ENCODE results near the gene SMCHD1.
"Not testable (repeated sequence)": the region's sequence is repeated elsewhere in the genome, so short reads cannot be mapped to it uniquely, and the experiment has no call there.

SMCHD1 gene

DNA sequence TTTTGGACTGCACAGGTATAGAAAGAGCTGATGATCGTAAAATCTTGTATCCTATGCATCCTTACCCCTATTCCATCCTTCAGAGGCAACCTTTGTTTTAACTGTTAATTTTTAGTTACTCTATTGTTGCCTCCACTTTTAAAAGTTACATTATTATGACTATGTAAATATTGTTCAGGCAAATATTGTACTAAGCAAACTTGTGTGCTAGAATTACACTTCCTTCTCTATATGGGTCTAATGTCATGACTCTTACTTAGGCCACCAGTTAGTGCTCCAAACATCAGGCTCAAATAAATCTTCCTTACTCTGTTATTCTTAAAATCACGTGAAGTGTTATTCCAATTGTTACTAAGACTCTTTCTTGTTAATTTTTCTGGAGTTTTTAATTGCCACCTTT lies 143.8 kb downstream of the SMCHD1 start:
- ChIA-PET POLR2A (no interaction called here), CTCF (no interaction called here)
- peaks cover 21 to 58% (median 39%) of the 10 kb centered on the region in 4 experiments for H3K36me3 ChIP-seq (ENCODE audit: control insufficient read depth in 4 of 4, insufficient read depth in 4 of 4, low read length in 3 of 4)

GRCh38 chr18:2805970-2806943 lies 150.7 kb downstream of the SMCHD1 start:
- Histone ChIP-seq H3K36me3 (ENCODE audit: control insufficient read depth in 4 of 4, insufficient read depth in 4 of 4, low read length in 3 of 4) (peaks cover 6 to 23% (median 12%) of the 10 kb centered on the region in 4 experiments), H3K4me1 (ENCODE audit: control extremely low read depth in 1 of 4, control insufficient read depth in 4 of 4, insufficient read depth in 4 of 4, low read length in 3 of 4) (no peaks in the 10 kb centered on the region), H3K27me3 (replicated peaks in 2 of 5; ENCODE audit: control insufficient read depth in 4 of 5, insufficient read depth in 5 of 5, low read length in 4 of 5) (no peaks in the 10 kb centered on the region), H3K9me3 (ENCODE audit: control extremely low read depth in 1 of 5, control insufficient read depth in 4 of 5, insufficient read depth in 2 of 5, low read depth in 1 of 5, low read length in 4 of 5) (peaks cover 0 to 9% (median 4%) of the 10 kb centered on the region in 5 experiments), H3K27ac (ENCODE audit: insufficient read depth in 1 of 2, low read depth in 1 of 2, low read length in 2 of 2, poor library complexity in 1 of 2, severe bottlenecking in 2 of 2) (peak overlapping the region in 1 of 2 experiments; percentile 25), H3K4me3 (ENCODE audit: control insufficient read depth in 1 of 7, extremely low read depth in 1 of 7, insufficient read depth in 4 of 7, low read depth in 2 of 7, low read length in 6 of 7) (no peak overlapping the region)
- 100% methylated on average over 4 of the region's 8 CpGs for WGBS (ENCODE audit: insufficient coverage)
- ChIA-PET CTCF (interaction anchor here (0.8 to 1.8 kb wide), 4 partner anchors 23 to 103 kb away, joined by 3 to 4 read pairs (median 4); no protein-coding TSS in a partner anchor), POLR2A (no interaction called here)
- no peak for DNase-seq

More for the DNA sequence above, 143.8 kb downstream of the SMCHD1 start:
- DNase-seq = no peak
- WGBS (ENCODE audit: insufficient coverage) = no CpG with 5 or more reads among the region's 2 CpGs
- H3K9me3 ChIP-seq (ENCODE audit: control extremely low read depth in 1 of 5, control insufficient read depth in 4 of 5, insufficient read depth in 2 of 5, low read depth in 1 of 5, low read length in 4 of 5) = no peaks in the 10 kb centered on the region
- H3K4me3 ChIP-seq (ENCODE audit: control insufficient read depth in 1 of 7, extremely low read depth in 1 of 7, insufficient read depth in 4 of 7, low read depth in 2 of 7, low read length in 6 of 7) = no peak overlapping the region
- no peaks in the 10 kb centered on the region for H3K4me1 ChIP-seq (ENCODE audit: control extremely low read depth in 1 of 4, control insufficient read depth in 4 of 4, insufficient read depth in 4 of 4, low read length in 3 of 4)
- no peaks in the 10 kb centered on the region for H3K27me3 ChIP-seq (replicated peaks in 2 of 5; ENCODE audit: control insufficient read depth in 4 of 5, insufficient read depth in 5 of 5, low read length in 4 of 5)
- H3K27ac ChIP-seq (ENCODE audit: insufficient read depth in 1 of 2, low read depth in 1 of 2, low read length in 2 of 2, poor library complexity in 1 of 2, severe bottlenecking in 2 of 2) = no peak overlapping the region

- DNase-seq; H3K27ac ChIP-seq (ENCODE audit: insufficient read depth in 1 of 2, low read depth in 1 of 2, low read length in 2 of 2, poor library complexity in 1 of 2, severe bottlenecking in 2 of 2); H3K4me3 ChIP-seq (ENCODE audit: control insufficient read depth in 1 of 7, extremely low read depth in 1 of 7, insufficient read depth in 4 of 7, low read depth in 2 of 7, low read length in 6 of 7); H3K4me1 ChIP-seq (ENCODE audit: control extremely low read depth in 1 of 4, control insufficient read depth in 4 of 4, insufficient read depth in 4 of 4, low read length in 3 of 4); H3K9me3 ChIP-seq (ENCODE audit: control extremely low read depth in 1 of 5, control insufficient read depth in 4 of 5, insufficient read depth in 2 of 5, low read depth in 1 of 5, low read length in 4 of 5); CTCF ChIA-PET; H3K27me3 ChIP-seq (replicated peaks in 2 of 5; ENCODE audit: control insufficient read depth in 4 of 5, insufficient read depth in 5 of 5, low read length in 4 of 5); POLR2A ChIA-PET: not testable (repeated sequence)
- WGBS (ENCODE audit: insufficient coverage) = 100% methylated on average over 1 of the region's 2 CpGs
- peaks cover 4 to 12% (median 9%) of the 10 kb centered on the region in 4 experiments for H3K36me3 ChIP-seq (ENCODE audit: control insufficient read depth in 4 of 4, insufficient read depth in 4 of 4, low read length in 3 of 4)
These were observed 153.1 kb downstream of the SMCHD1 start for GRCh38 chr18:2808640-2809039.

DNA sequence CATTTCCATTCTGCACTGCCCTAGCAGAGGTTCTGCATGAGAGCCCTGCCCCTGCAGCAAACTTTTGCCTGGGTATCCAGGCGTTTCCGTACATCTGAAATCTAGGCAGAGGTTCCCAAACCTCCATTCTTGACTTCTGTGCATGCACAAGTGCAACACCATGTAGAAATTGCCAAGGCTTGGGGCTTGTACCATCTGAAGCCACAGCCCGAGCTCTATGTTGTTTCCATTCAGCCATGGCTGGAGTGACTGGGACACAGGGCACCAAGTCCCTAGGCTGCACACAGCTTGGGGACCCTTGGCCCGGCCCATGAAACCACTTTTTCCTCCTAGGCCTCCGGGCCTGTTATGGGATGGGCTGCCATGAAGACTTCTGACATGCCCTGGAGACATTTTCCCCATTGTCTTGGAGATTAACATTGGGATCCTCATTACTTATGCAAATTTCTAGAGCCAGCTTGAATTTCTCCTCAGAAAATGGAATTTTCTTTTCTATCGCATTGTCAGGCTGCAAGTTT lies 154.2 kb downstream of the SMCHD1 start:
- DNase-seq; H3K27me3 ChIP-seq (replicated peaks in 2 of 5; ENCODE audit: control insufficient read depth in 4 of 5, insufficient read depth in 5 of 5, low read length in 4 of 5); H3K27ac ChIP-seq (ENCODE audit: insufficient read depth in 1 of 2, low read depth in 1 of 2, low read length in 2 of 2, poor library complexity in 1 of 2, severe bottlenecking in 2 of 2); H3K36me3 ChIP-seq (ENCODE audit: control insufficient read depth in 4 of 4, insufficient read depth in 4 of 4, low read length in 3 of 4); CTCF ChIA-PET; H3K4me3 ChIP-seq (ENCODE audit: control insufficient read depth in 1 of 7, extremely low read depth in 1 of 7, insufficient read depth in 4 of 7, low read depth in 2 of 7, low read length in 6 of 7); H3K4me1 ChIP-seq (ENCODE audit: control extremely low read depth in 1 of 4, control insufficient read depth in 4 of 4, insufficient read depth in 4 of 4, low read length in 3 of 4); POLR2A ChIA-PET: not testable (repeated sequence)
- 93% methylated on average over 6 of the region's 6 CpGs for WGBS (ENCODE audit: insufficient coverage)
- H3K9me3 ChIP-seq (ENCODE audit: control extremely low read depth in 1 of 5, control insufficient read depth in 4 of 5, insufficient read depth in 2 of 5, low read depth in 1 of 5, low read length in 4 of 5) = peaks cover under 1 to 10% (median 7%) of the 10 kb centered on the region in 5 experiments

GRCh38 chr18:2811416-2811815 lies 155.9 kb downstream of the SMCHD1 start:
- ChIA-PET POLR2A (no interaction called here), CTCF (no interaction called here)
- WGBS (ENCODE audit: insufficient coverage) = no CpG with 5 or more reads among the region's 1 CpG
- no peaks in the 10 kb centered on the region for H3K27me3 ChIP-seq (replicated peaks in 2 of 5; ENCODE audit: control insufficient read depth in 4 of 5, insufficient read depth in 5 of 5, low read length in 4 of 5)
- no peaks in the 10 kb centered on the region for H3K36me3 ChIP-seq (ENCODE audit: control insufficient read depth in 4 of 4, insufficient read depth in 4 of 4, low read length in 3 of 4)
- no peak overlapping the region for H3K27ac ChIP-seq (ENCODE audit: insufficient read depth in 1 of 2, low read depth in 1 of 2, low read length in 2 of 2, poor library complexity in 1 of 2, severe bottlenecking in 2 of 2)
- no peaks in the 10 kb centered on the region for H3K4me1 ChIP-seq (ENCODE audit: control extremely low read depth in 1 of 4, control insufficient read depth in 4 of 4, insufficient read depth in 4 of 4, low read length in 3 of 4)
- DNase-seq = no peak
- H3K4me3 ChIP-seq (ENCODE audit: control insufficient read depth in 1 of 7, extremely low read depth in 1 of 7, insufficient read depth in 4 of 7, low read depth in 2 of 7, low read length in 6 of 7) = no peak overlapping the region
- H3K9me3 ChIP-seq (ENCODE audit: control extremely low read depth in 1 of 5, control insufficient read depth in 4 of 5, insufficient read depth in 2 of 5, low read depth in 1 of 5, low read length in 4 of 5) = peaks cover 3 to 11% (median 7%) of the 10 kb centered on the region in 5 experiments

DNA sequence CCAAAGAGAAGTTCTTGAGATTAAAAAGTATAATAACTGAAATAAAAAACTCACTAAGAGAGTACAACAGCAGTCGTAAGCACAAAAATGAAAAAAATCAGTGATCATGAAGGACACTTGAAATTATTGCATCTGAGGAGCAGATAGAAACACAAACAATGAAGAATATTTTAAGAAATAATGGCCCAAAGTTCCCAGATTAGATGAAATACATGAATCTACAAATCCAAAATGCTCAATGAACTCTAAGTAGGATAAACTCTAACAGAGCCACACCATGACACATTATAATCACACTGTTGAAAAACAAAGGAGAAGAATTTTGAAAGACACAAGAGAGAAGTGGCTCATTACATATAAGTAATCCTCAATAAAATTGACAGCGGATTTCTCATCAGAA lies 159.4 kb downstream of the SMCHD1 start:
- ChIA-PET POLR2A (no interaction called here), CTCF (no interaction called here)
- WGBS (ENCODE audit: insufficient coverage) = no CpG with 5 or more reads among the region's 2 CpGs

DNA sequence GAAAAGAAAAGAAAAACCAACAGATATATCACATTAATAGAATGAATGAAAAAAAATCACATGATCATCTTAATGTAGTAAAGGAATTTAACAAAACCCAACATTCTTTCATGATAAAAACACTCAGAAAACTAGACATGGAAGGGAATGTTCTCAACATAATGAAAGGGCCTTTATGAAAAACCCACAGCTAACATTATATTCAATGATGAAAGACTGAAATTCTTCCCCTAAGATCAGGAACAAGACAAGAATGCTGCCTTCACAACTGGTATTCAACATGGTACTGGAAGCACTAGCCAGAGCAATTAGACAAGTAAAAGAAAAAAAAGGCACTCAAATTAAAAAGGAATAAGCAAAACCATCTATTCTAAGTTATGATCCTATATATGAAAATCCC lies 162.8 kb downstream of the SMCHD1 start:
- Histone ChIP-seq H3K9me3 (ENCODE audit: control extremely low read depth in 1 of 5, control insufficient read depth in 4 of 5, insufficient read depth in 2 of 5, low read depth in 1 of 5, low read length in 4 of 5) (peaks cover 0 to 5% (median 3%) of the 10 kb centered on the region in 5 experiments), H3K36me3 (ENCODE audit: control insufficient read depth in 4 of 4, insufficient read depth in 4 of 4, low read length in 3 of 4) (no peaks in the 10 kb centered on the region), H3K27ac (ENCODE audit: insufficient read depth in 1 of 2, low read depth in 1 of 2, low read length in 2 of 2, poor library complexity in 1 of 2, severe bottlenecking in 2 of 2) (no peak overlapping the region), H3K4me1 (ENCODE audit: control extremely low read depth in 1 of 4, control insufficient read depth in 4 of 4, insufficient read depth in 4 of 4, low read length in 3 of 4) (no peaks in the 10 kb centered on the region), H3K4me3 (ENCODE audit: control insufficient read depth in 1 of 7, extremely low read depth in 1 of 7, insufficient read depth in 4 of 7, low read depth in 2 of 7, low read length in 6 of 7) (no peak overlapping the region), H3K27me3 (replicated peaks in 2 of 5; ENCODE audit: control insufficient read depth in 4 of 5, insufficient read depth in 5 of 5, low read length in 4 of 5) (no peaks in the 10 kb centered on the region)
- CTCF ChIA-PET = no interaction called here
- no peak for DNase-seq
- POLR2A ChIA-PET = no interaction called here

More for the DNA sequence above, 159.4 kb downstream of the SMCHD1 start:
- Histone ChIP-seq H3K9me3 (ENCODE audit: control extremely low read depth in 1 of 5, control insufficient read depth in 4 of 5, insufficient read depth in 2 of 5, low read depth in 1 of 5, low read length in 4 of 5) (peaks cover 5 to 7% (median 6%) of the 10 kb centered on the region in 5 experiments), H3K4me1 (ENCODE audit: control extremely low read depth in 1 of 4, control insufficient read depth in 4 of 4, insufficient read depth in 4 of 4, low read length in 3 of 4) (no peaks in the 10 kb centered on the region), H3K27me3 (replicated peaks in 2 of 5; ENCODE audit: control insufficient read depth in 4 of 5, insufficient read depth in 5 of 5, low read length in 4 of 5) (no peaks in the 10 kb centered on the region), H3K4me3 (ENCODE audit: control insufficient read depth in 1 of 7, extremely low read depth in 1 of 7, insufficient read depth in 4 of 7, low read depth in 2 of 7, low read length in 6 of 7) (no peak overlapping the region), H3K36me3 (ENCODE audit: control insufficient read depth in 4 of 4, insufficient read depth in 4 of 4, low read length in 3 of 4) (no peaks in the 10 kb centered on the region), H3K27ac (ENCODE audit: insufficient read depth in 1 of 2, low read depth in 1 of 2, low read length in 2 of 2, poor library complexity in 1 of 2, severe bottlenecking in 2 of 2) (no peak overlapping the region)
- DNase-seq = no peak
